Posterior vena cava (tissue), 2 donors: ENCODE data around the gene MAP2K2. TPM values are rescaled to one million over a fixed set of nuclear protein-coding genes. Genes with fewer than 3 reads are reported as not detected.

Experiments used
- DNase-seq: peaks from one replicate; pipeline ENCODE4 v3.0.0-alpha.2; 2020; ENCODE audit warnings: low spot score
- intact Hi-C, 2 donors: fragments of 100-400 bp; cut with DNase I; formaldehyde crosslinking; loops; one replicate each; pipeline versions ENCODE4 v1.14.1 to v1.14.2; 2022 to 2023
- total RNA-seq, 2 donors: library from RNA; stranded (reverse); fragmentation: NEBNext Ultra II Directional; extraction: Animal tissue kit (Norgen Biotek cat#: 25700); gene quantifications; one replicate each; pipeline ENCODE4 v1.2.1, GENCODE V29; 2021
- donor health status: DM: yes; HTN: yes; CAD: no.
- donor health status: DM: yes; HTN: yes; CAD: no.

MAP2K2 gene
- total RNA-seq, 2 donors from 2014 or later = 82.8 to 88.4 TPM

GRCh38 chr19:4064496-4065260 is 59.2 kb downstream of the MAP2K2 start:
- DNase-seq = no peak
- intact Hi-C loops = no loop called here

GRCh38 chr19:4064149-4064495 is 59.8 kb downstream of the MAP2K2 start:
- DNase-seq = no peak

DNA sequence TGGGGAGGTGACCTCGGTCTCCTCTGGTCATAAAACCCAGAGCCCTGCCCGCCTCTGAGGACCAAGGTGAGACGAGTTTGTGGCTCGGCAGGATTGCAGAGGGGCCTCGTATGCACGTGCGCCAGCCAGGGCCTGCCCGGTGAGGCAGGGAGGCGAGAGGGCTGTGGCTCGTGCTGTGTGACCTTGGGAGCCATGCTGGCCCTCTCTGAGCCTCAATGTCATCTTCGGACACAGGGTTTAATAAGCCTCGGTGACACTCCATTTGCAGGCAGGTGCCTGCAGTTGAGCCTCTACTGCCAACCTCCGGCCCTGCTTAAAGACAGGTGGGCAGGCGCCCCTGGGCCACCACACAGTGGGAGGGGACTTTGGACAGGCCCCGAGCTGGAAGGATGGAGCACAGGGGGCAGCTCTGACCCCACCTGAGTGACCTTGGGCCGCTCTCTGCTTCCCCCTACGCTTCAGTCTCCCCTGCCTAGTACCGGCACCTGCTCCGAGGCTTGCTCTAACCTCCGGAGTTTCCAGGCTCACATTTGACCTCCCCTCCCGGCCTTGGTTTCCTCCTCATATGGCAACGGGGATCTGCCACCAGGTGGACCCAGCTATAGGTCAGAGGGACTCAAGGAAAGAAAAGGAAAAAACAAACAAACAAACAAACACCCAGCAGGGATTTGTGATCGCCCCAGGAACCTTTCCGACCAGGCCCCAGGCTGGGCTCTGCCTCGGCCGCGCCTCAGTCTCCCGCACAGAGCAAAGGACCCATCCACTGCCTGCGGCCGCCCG is 60.4 kb downstream of the MAP2K2 start:
- no peak for DNase-seq
- intact Hi-C loops = no loop called here

More at GRCh38 chr19:4064149-4064495, 59.8 kb downstream of the MAP2K2 start:
- intact Hi-C loops = no loop called here

DNA sequence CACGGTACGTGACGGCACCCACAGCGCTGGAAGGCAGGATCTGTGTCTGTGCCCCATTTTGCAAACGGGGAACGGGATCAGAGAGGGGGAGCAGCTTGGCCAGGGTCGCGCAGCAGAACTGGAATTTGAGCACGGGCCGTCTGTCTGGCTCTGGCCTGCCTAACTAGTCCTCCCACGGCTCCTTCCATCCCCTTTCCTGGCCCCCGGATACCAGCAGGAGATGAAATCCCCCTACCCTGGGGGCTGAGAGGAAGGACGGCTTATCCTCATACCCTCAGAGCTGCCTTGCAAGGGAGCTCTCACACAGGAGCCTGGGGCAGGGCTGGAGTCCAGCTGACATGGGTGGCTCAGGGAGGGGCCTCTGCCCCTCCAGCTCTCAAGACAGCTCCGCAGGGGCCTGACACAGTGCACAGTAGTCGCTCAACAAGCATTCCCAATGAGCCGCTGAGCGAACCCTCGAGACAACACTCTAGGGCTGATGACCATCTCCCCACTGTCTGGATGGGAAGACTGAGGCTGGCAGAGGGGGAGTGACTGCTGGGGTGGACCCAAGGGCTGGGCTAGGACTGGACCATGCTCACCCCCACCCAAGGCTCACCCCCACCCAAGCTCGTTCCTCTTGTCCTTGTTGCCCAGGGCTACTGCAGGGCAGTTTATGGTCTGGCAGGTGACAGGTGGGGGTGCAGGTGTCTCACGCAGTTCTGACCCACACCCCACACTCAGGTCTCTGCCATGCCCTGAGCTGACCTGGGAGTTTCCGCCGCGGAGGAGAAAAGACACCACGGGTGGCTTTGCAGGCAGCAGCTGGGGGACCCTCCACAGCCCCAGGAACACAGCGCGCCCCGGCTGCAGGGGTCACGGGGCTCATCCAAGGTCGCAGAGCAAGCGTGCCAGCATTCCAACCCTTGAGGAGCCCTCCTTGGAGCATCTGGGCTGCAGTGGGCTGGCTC is 61.2 kb downstream of the MAP2K2 start:
- DNase-seq = no peak
- intact Hi-C loops = no loop called here

GRCh38 chr19:4061683-4062418 is 62.1 kb downstream of the MAP2K2 start:
- intact Hi-C loops = no loop called here
- DNase-seq = no peak

DNA sequence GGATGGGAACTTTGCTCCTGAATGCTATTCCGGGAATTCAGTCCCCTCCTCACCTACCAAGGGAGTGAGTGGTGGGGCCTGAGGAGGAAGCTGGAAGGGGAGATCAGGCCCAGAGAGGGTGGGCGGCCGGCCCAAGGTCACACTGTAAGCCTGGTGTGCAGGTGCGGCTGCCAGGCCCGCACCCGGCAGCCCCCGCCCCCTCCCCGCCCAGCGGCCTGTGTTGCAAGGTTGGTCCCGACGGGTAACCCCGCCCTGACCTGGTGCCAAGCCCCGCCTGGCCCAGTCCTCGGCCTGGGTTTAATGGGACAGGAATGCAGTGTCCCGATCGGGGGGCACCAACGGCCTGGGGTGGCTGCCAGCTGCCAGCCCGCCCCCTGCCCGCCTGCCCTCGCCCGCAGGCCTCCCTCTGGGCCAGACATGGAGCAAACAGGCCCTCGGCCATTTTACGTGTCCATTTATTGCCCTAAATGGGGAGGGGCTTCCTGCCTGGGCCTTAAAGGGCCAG is 62.7 kb downstream of the MAP2K2 start:
- intact Hi-C loops = no loop called here
- DNase-seq = peak; percentile 93

- no peak for DNase-seq
- intact Hi-C loops = no loop called here
Measured at GRCh38 chr19:4060621-4061177, 63.2 kb downstream of the MAP2K2 start.

DNA sequence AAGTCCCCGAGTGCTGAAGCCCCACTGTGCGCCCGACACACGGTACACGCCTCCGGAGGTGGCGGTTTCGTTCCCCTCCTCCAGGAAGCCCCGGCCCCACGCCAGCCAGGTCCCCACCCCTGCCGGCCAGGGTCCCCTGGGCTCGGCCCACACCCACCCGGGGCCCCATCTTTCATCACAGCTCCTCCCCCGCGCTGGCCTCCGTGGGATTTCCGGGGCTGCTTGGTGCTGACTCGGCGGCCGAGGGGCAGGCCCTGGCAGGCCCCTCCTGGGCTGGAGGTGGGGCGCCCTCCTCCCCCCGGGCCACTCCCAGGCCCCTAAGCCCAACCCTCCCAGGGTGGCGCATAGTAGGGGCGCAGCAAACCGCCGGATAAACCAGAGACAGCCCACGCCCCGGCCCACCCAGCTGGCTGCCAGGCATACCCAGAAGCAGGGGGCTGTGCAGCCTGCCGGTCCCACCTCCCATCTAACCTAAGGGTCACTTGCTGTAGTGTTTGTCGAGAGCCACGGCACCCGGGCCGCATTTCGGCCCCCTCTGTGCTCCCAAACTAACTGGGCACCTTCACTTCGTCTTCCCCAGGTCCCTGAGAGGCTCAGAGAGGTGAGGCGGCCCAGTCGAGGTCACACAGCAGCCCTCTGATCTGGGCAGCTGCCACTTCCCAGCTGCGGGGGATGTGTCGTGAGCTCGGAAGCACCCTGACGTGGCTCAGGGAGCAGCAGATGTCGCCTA is 63.9 kb downstream of the MAP2K2 start:
- intact Hi-C loops = no loop called here
- no peak for DNase-seq

GRCh38 chr19:4059453-4059871 is 64.5 kb downstream of the MAP2K2 start:
- no peak for DNase-seq
- intact Hi-C loops = no loop called here

- intact Hi-C loops = no loop called here
Measured at GRCh38 chr19:4058693-4059452, 65.0 kb downstream of the MAP2K2 start.

DNA sequence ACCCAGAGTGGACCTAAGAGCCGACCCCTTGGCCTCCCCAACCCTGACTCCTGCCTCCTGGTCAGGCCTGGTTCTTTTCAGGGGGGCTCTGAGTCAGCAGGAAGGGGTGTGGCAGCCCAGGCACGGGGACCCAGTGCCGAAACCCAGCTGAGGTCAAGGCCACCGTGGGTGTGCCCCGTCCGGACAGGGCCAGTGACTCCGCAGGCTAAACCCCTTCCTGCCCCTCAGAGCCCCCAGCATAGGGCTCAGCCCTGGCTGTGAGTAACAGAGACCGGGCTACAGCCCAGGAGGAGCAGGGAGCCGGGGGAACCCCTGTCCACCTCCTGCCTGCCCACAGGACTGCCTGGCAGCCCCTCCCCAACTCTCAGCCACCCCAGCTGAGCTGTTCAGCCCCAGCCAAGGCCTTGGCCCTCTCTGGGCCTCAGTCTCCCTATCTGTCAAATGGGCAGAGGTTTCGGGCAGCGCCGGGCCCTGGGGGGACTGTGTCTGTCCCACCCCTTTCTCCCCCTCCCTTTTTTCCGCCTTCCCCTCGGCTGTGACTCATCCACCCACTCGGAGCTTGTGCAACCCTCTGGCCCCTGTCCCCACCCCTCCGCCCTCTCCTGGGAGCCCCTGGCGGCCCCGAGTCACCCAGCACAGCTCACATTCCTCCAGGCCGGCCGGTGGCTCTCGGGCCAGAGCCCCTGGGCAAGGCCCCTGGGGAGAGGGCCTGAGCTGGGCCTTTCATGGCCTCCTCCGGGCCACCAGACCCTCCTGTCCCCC is 65.8 kb downstream of the MAP2K2 start:
- intact Hi-C loops = no loop called here
- DNase-seq = peak; percentile 97

More at GRCh38 chr19:4058693-4059452, 65.0 kb downstream of the MAP2K2 start:
- DNase-seq = no peak

- intact Hi-C loops = no loop called here
- DNase-seq = no peak
Measured at GRCh38 chr19:4055209-4055552, 68.7 kb downstream of the MAP2K2 start.

GRCh38 chr19:4054441-4055208 is 69.3 kb downstream of the MAP2K2 start:
- intact Hi-C loops = no loop called here
- no peak for DNase-seq

DNA sequence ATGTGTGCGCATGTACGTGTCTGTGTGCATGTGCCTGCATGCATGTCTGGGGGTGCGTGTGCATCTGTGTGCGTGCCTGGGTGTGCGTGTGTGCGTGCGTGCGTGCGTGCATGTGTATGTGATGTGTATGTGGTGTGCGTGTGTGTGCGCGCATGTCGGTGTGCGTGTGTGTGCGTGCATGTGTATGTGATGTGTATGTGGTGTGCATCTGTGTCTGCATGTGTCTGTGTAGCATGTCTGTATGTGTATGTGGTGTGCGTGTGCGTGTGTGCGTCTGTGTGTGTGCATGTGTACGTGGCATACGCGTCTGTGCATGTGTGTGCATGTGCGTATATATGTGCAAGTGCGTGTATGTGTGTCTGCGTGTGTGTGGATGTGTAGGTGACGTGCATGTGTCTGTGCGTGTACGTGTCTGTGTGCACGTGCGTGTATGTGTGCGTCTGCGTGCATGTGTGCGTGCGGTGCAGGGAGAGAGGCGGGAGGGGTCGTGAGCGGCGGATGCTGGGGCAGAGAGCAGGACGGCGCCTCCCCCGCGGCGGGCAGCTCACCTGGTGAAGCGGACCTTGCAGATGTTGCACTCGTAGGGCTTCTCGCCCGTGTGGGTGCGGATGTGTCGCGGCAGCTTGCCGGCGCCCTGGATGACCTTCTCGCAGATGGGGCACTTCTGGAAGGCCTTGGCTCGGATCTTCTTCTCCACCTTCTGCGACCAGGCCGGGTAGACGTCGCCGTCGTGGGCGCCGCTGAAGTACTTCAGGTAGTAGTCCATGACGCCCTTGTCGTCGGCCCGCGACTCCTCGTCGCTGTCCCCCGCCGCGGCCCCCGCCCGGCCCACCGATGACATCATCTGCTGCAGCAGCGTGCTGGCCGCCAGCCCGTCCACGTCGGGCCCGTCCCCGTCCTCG is 70.2 kb downstream of the MAP2K2 start:
- intact Hi-C loops = no loop called here
- DNase-seq = no peak

DNA sequence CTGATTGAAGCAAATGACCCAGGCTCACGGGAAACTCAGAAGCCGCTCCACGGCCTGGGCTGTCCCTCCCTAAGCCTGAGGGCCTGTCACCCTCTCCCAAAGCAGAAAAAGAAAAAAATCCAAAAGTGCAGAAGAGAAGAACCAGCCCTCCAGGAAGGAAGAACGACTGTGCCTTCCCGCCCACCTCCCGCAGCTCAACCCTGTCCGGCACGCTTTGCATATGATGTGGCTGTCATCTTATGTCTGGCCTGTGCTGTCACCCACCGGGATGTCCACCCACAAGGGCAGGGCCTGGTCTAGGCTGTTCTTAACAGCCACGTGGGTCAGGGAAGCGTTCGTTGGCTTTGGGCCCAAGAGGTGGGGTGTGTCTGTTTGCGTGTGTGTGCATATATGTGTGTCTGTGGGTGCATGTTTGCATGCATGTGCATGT is 70.9 kb downstream of the MAP2K2 start:
- DNase-seq = no peak
- intact Hi-C loops = no loop called here
